ENCODE data around the gene SGK1. TPM values are rescaled to one million over a fixed set of nuclear protein-coding genes. Genes with fewer than 3 reads are reported as not detected.

SGK1 gene
- total RNA-seq, 1 donor from 2014 or later = 25.8 TPM

- intact Hi-C loops (cut with micrococcal nuclease) = no loop called here
- Histone ChIP-seq H3K9me3 (replicated peaks) (no peaks in the 10 kb centered on the region), H3K4me3 (peak overlapping the region; percentile 86), H3K4me1 (peaks cover 74% of the 10 kb centered on the region), H3K36me3 (peaks cover 27% of the 10 kb centered on the region), H3K27me3 (ENCODE audit: low read depth) (no peaks in the 10 kb centered on the region), H3K27ac (replicated peaks) (peak overlapping the region; percentile 99)
- no peak for TF ChIP-seq CTCF (IDR thresholded peaks at IDR 0.05; ENCODE audit: borderline replicate concordance)
- peak; percentile 79 for DNase-seq
Measured at GRCh38 chr6:134175532-134176263, 142.2 kb downstream of the SGK1 start.

- no peak for TF ChIP-seq CTCF (IDR thresholded peaks at IDR 0.05; ENCODE audit: borderline replicate concordance)
- H3K4me1 ChIP-seq = peaks cover 82% of the 10 kb centered on the region
- intact Hi-C loops (cut with micrococcal nuclease) = loop anchor here (5.0 kb wide), 2 partner anchors 467 to 647 kb away; no protein-coding TSS in a partner anchor
- no peaks in the 10 kb centered on the region for H3K27me3 ChIP-seq (ENCODE audit: low read depth)
- peak overlapping the region; percentile 86 for H3K4me3 ChIP-seq
- H3K9me3 ChIP-seq (replicated peaks) = no peaks in the 10 kb centered on the region
- peak; percentile 94 for DNase-seq
- peaks cover 35% of the 10 kb centered on the region for H3K36me3 ChIP-seq
- H3K27ac ChIP-seq (replicated peaks) = peak overlapping the region; percentile 99
Measured at GRCh38 chr6:134174672-134175531, 143.0 kb downstream of the SGK1 start.

GRCh38 chr6:134173936-134174671, 143.8 kb downstream of the SGK1 start:
- Histone ChIP-seq H3K27ac (replicated peaks) (peak overlapping the region; percentile 99), H3K4me1 (peaks cover 89% of the 10 kb centered on the region), H3K27me3 (ENCODE audit: low read depth) (no peaks in the 10 kb centered on the region), H3K4me3 (peak overlapping the region; percentile 86), H3K9me3 (replicated peaks) (no peaks in the 10 kb centered on the region), H3K36me3 (peaks cover 39% of the 10 kb centered on the region)
- peak; percentile 87 for TF ChIP-seq CTCF (IDR thresholded peaks at IDR 0.05; ENCODE audit: borderline replicate concordance)
- intact Hi-C loops (cut with micrococcal nuclease) = loop anchor here (5.0 kb wide), 2 partner anchors 468 to 648 kb away; no protein-coding TSS in a partner anchor
- DNase-seq = peak; percentile 83

GRCh38 chr6:134173366-134173725, 144.6 kb downstream of the SGK1 start:
- no peak for DNase-seq
- Histone ChIP-seq H3K4me1 (peaks cover 85% of the 10 kb centered on the region), H3K9me3 (replicated peaks) (no peaks in the 10 kb centered on the region), H3K27ac (replicated peaks) (peak overlapping the region; percentile 99), H3K36me3 (peaks cover 46% of the 10 kb centered on the region), H3K4me3 (peak overlapping the region; percentile 86), H3K27me3 (ENCODE audit: low read depth) (no peaks in the 10 kb centered on the region)
- intact Hi-C loops (cut with micrococcal nuclease) = loop anchor here (5.0 kb wide), 2 partner anchors 469 to 649 kb away; no protein-coding TSS in a partner anchor
- no peak for TF ChIP-seq CTCF (IDR thresholded peaks at IDR 0.05; ENCODE audit: borderline replicate concordance)

All from left ventricle myocardium inferior (tissue), 1 donor.